ENCODE data around the gene ESRRB.

The ESRRB gene

DNA sequence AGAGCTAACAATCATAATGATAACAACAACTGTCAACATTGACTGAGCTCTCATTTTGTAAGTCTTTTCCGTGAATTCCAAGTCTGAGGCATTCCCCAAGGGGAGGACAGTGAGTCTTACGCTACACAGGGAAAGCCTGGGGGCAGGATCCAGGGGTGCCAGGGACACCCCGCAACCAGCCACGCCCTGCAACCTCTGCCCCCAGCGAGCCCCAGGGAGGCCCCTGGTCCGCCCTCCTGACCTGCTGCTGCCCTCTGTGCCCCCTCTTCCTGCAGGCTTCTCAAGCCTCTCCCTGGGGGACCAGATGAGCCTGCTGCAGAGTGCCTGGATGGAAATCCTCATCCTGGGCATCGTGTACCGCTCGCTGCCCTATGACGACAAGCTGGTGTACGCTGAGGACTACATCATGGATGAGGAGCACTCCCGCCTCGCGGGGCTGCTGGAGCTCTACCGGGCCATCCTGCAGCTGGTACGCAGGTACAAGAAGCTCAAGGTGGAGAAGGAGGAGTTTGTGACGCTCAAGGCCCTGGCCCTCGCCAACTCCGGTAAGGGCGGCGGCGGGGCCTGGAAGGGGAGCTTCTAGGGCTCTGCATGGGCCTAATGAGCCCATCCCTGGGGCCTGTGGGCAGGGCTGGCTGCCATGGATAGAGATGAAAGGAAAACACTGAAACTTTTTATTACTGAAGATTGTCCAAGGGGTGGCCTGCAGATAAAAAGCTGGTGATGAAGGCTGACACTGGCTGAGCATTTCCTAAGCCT is 115.4 kb downstream of the ESRRB start:
- no peak for DNase-seq (ENCODE audit: low read depth in 3 of 3, low spot score in 1 of 3)

DNA sequence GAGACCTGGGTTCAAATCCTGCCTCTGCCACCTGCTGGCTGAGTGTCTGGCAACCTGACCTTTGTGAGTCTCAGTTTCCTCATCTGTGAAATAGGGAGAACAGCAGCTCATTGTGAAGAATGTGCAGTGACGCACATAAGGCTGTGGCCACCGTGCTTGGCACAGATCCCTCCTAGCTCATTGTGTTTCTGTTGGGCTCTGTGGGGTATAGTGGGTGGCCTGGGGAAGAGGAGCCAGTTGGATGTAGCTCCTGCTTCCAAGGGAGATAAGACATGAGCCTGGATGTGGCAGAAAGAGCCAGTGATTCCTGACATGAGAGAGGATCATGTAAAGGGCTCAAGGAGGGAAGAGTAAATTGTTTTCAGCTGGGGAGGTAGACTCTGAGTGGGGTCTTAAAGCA is 120.0 kb downstream of the ESRRB start:
- DNase-seq (ENCODE audit: low read depth in 3 of 3, low spot score in 1 of 3), result no peak

DNA sequence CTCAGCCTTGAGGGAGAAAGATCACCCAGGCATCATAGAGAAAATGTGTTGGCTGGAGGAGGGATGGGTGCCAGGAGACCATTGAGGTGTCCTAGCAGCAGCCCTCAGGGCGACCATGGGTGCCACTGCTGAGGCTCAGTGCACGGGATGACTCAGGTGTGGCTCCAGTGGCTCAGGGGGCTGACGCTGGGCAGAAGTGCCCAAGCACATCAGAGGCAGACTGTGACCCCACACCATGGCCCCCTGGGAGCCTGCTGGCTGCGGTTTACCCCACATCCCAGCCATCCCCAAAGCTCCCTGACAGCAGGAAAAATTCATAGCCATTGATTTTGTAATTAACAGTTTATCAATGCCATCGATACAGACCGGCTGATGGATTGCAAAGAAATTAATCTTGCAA is 120.7 kb downstream of the ESRRB start:
- DNase-seq (ENCODE audit: low read depth in 3 of 3, low spot score in 1 of 3), result no peak

- no peak for DNase-seq (ENCODE audit: low read depth in 3 of 3, low spot score in 1 of 3)
Measured at GRCh38 chr14:76497550-76498462, 121.9 kb downstream of the ESRRB start.

DNA sequence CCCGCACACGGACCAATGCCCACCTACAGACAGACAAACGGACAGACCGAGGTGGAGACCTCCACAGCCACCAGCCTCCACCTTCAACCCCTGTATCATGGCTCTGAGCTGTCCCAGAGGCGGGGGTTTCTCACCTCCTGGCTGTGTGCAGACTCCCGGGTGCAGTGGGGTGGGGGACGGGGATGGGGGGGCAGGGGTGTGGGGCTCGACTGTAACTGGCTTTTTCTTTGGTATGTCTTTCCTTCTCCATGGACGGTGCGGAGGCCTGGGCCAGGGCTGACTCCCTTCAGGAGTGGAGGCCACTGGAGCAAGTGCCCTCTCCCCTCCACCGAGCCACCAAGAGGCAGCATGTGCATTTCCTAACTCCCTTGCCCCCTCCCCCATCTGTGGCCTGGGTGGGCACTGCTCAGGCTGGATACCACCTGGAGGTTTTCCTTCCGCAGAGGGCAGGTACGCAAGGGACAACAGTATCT is 122.6 kb downstream of the ESRRB start:
- no peak for DNase-seq (ENCODE audit: low read depth in 3 of 3, low spot score in 1 of 3)

DNA sequence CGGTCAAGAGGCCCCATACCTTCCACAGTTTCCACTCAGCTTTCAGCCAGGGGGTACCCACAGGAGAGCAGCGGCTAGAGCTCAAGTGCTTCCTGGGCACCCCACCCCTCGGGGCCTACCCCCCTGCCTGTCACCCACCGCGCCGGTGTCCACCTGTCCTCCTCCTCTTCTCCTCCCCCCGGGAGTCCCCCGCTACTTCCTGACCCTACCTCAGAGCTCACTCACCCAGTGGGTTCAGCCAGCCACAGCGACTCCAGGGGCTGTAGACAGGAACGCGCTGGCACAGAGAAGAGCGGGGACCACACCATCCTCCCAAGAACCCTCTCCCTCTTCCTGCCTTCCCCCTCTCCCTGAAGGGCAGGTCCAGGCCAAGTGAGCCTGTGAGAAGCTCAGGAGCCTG is 123.0 kb downstream of the ESRRB start:
- DNase-seq (ENCODE audit: low read depth in 3 of 3, low spot score in 1 of 3), result no peak

DNA sequence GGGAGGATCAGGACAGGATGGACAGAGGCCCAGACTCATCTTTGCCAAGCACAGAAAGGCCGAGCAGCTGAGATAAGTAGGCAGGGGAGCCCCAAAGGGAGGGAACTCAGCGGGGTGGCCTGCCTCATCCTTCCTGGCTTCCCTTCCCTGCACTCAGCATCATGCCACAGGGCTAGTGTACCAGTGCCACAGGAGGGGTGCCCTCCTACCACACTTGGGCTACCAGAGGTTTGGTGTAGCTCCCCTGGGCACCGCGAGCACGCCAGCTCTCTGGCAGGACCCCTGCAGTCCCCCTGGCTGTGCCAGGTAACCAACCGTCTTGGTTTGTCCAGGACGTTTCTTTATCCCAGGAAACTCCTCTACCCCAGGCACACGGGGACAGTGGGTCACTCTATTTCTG is 123.5 kb downstream of the ESRRB start:
- DNase-seq (ENCODE audit: low read depth in 3 of 3, low spot score in 1 of 3), result no peak

GRCh38 chr14:76500011-76500410 is 124.1 kb downstream of the ESRRB start:
- no peak for DNase-seq (ENCODE audit: low read depth in 3 of 3, low spot score in 1 of 3)

DNA sequence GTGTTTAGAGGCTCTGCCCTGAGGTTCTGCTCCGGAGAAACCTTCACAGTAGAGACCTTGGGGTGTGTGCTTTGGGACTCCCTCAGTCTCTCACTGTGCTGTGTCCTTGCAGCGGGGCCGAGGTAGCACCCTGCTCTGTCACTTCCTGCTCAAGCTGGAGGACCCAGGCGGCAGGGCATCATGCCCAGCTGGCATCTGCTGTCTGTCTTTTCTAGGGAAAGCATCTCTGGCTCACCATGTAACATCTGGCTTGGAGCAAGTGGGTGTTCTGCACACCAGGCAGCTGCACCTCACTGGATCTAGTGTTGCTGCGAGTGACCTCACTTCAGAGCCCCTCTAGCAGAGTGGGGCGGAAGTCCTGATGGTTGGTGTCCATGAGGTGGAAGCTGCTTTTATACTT is 124.5 kb downstream of the ESRRB start:
- no peak for DNase-seq (ENCODE audit: low read depth in 3 of 3, low spot score in 1 of 3)

DNA sequence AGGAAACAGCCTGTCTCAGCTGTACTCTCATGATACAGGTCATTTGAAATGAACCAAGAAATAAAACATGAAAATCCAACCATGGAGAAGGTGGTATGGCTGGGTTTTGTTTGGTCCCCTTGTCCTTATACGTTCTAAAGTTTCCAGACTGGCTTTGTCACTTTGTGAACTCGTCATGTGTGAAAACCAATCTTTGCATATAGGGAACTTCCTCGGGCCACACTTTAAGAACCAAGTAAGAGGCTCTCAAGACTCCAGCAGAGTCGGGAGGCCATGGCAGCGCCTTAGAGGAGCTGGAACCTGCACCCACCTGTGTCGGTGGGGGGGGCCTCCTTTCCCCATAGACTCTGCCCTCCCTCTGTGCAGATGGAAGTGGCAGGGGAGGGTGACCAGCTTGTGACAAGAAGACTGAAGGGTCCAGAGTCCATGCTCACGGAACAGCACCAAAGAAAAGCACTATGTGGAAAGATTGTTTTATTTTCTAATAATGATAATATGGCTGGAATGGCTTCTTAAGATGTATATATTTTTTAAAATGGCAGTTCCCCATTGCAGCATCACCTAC is 125.3 kb downstream of the ESRRB start:
- DNase-seq (ENCODE audit: low read depth in 3 of 3, low spot score in 1 of 3), result no peak

DNA sequence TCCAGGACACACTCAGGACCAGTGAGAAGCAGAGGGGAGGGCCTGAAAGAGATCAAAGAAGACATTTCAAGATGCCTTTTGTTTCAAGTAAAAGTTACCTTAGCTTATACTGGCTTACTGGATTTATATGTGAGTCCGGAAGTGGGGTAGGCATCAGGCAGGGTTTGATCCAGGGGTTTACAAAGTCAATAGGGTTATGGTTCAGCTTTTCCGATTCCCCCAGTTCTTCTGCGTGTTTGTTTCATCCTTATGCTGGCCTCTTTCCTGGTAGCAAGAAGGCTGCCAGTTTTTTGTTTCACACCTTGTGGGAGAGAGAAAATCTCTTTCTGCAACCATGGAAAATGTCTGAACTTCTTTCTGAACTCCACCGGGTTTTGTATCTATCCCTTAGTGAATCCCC is 126.3 kb downstream of the ESRRB start:
- no peak for DNase-seq (ENCODE audit: low read depth in 3 of 3, low spot score in 1 of 3)

GRCh38 chr14:76502638-76503037 is 126.7 kb downstream of the ESRRB start:
- no peak for DNase-seq (ENCODE audit: low read depth in 3 of 3, low spot score in 1 of 3)

DNA sequence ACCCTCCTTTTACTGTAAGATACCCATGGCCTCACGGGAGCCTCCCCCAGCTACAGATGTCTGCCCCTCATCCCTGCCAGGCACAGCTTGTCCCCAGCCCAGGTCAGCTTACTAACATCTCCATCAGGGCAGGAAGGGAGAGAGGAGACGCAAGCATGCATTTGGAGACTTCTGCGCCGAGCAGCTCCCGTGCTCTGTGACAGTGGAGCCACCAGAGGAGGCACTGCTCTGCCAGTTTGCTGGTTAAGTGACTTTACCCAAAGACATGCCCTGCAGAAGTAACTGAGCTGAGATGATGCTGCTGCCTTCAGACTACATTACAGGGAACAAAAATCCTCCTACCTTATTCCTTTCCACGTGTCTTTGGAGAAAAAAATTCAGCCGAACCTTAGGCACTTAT is 133.4 kb downstream of the ESRRB start:
- DNase-seq (ENCODE audit: low read depth in 3 of 3, low spot score in 1 of 3), result no peak

DNA sequence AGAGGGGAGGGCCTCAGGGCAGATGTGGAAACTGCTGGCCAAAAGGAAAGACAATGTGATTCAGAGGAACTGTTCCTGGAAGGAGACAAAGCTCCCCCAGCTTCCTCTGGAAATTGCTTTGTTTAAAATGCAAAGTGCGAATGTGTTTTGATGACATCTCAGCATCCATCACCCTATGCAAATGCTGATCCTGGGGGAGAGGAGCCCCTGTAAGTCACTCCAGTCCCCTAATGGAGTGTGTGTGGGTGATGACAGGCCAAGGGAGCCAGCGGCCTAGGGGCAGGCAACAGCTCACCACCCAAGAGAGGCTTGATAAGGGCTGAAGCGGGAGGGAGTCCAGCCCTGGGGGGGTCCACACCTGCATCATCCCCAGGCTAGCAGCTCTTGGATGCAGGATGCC is 134.2 kb downstream of the ESRRB start:
- DNase-seq (ENCODE audit: low read depth in 3 of 3, low spot score in 1 of 3), result no peak

DNA sequence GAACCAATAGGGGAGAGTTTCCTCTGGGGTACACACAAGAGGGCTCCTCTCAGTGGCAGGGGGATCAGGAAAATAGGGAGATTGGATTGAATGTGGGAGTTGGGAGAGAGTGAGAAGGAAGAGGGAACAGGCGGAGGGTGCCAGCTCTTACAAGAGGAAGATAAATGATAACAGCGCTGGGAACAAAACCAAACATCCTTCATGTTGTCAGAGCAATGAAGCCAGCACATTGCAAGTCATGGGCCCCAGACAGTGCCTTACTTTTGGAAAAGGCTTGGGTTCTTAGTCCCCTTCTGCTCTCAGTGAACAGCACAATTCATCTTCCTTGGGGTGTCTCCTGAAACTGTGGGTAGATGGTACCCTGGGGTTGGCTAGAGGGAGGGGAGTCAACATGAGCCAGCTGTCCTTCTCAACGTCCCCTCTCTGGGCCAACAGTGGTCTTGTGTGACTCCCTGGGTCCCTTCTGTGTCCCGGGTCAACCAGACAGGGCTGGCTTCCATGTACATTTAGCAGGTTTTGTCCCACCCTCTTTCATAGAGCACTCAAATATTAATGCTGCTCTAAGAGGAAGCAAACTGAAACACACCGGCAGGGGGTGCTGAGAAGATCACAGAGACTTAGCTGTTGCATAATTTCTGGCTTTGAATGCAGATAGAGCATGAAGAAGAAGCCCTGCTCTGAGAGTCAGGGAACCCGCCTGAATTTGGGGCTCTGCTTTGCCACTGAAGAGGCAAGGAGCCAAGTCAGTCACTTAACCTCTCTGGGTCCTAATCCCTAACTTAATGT is 138.5 kb downstream of the ESRRB start:
- DNase-seq (ENCODE audit: low read depth in 3 of 3, low spot score in 1 of 3), result no peak

- no peak for DNase-seq (ENCODE audit: low read depth in 3 of 3, low spot score in 1 of 3)
Measured at GRCh38 chr14:76516884-76517283, 140.9 kb downstream of the ESRRB start.

DNA sequence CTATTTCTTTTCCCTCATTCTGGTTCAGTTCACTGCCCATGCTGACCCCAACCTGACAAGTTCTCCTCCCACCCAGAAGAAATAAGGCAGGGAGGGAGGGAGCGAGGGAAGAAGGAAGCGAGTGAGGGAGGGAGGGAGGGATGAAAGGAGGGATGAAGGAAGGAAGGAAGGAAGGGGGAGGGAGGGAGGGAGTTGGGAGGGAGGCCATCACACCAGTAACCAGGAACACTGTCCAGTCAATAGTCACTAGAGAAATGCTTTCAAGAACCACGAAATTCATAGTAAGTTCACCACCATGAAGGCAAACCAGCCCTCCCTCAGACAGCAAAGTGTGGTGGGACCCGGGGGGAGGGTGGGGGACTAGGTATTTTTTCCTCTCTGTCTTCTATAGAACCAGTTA is 142.4 kb downstream of the ESRRB start:
- no peak for DNase-seq (ENCODE audit: low read depth in 3 of 3, low spot score in 1 of 3)

DNA sequence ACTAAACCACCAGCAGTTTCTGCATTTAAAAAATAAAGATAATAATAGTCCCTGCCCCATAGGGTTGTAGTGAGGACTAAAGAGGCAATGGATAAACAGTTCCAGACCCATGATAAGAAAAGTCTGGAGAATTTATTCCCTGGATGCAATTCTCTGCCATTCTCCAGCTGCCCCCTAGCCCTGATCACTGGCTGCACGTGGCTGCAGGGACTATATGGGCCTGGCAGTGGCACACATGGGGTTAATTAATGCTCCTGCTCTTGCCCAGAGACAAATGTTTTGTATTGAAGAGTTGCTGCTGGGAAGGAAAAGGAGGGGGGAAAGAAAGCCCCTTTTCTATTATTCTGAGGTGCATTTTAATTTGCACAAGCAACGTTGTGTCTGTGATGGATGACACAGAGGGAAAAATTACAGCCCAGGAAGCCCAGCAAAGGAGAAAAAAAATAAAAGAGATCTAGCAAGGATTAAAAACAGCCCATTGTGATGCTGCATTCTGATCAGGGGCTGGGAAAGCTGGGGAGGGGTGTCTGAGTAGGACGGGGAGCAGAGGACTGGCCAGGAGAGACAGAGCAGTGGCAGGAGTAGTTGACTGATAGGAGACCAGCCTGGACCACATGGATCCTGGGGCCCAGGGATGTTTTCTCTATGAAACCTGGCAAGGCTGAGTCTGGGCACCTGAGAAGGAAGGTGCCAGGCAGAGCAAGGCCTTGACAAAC is 149.3 kb downstream of the ESRRB start:
- DNase-seq (ENCODE audit: low read depth in 3 of 3, low spot score in 1 of 3), result no peak

DNA sequence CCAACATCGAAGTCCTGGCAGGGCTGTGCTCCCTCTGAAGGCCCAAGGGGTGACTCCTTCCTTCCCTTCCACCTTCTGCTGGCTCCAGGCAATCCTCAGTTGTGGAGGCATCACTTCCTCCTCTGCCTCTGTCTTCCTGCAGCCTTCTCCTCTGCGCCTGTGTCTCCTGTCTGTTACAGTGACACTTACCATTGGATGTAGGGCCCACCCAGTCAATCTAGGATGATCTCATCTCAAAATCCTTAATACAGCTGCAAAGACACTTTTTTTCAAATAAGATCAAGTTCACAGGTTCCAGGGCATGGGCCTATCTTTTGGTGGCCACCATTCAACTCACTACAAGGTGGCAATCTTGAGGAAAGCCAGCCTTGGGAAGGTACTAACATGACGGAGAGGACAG is 155.1 kb downstream of the ESRRB start:
- no peak for DNase-seq (ENCODE audit: low read depth in 3 of 3, low spot score in 1 of 3)

DNA sequence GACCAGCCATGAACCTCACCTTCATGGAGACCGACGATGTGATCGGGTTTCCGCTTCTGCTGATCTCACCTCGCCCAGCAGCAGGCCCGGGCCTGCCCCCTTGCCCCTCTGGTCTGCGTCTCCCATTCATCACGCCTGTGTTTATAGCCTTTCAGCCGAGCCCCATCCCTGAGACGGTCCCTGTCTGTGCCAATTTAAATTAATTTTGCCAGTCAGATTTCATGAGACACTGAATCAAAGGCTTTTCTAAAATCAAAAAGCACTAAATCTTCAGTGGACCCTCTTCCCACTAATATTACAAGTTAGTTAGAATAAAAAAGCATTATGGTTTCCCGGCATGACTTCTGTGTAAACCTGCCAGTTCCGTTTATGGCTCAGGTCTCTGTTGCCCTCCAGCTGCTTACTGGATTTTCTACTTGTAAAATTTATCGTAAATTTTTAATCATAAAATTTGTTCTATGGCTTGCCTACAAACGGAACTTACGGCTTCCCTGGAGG is 155.9 kb downstream of the ESRRB start:
- no peak for DNase-seq (ENCODE audit: low read depth in 3 of 3, low spot score in 1 of 3)
